ENCODE measurements around the gene FHIP1A. TPM values are rescaled to one million over a fixed set of nuclear protein-coding genes. Genes with fewer than 3 reads are reported as not detected.

Gene FHIP1A
- total and polyA plus RNA-seq, 4 donors = 0.50 to 3.8 (median 1.0) TPM

DNA sequence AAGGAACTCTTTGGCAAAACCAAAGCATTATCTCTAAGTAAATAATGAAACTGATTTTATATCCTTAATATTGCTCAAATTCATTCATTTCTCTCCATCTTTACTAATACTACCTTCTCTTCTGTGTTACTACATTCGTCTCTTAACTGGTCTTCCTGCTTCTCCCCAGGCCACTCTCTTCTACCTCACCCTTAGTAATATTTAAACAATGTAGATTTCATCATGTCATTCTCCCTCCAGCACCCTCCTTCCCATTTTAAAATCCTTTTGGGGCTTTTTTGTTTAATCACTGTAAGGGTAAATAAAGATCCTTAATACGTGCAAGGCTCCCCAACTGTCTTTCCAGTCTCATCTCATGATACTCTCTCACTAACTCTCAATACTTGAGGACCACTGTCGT, 19.4 kb downstream of the FHIP1A start:
- TF ChIP-seq JUND (IDR thresholded peaks at IDR 0.05) (no peak), HNF4A (conservative IDR thresholded peaks at IDR 0.05) (no peak), HNF4G (IDR thresholded peaks at IDR 0.05) (no peak), NR2F2 (IDR thresholded peaks at IDR 0.05) (no peak), RAD21 (IDR thresholded peaks at IDR 0.05) (no peak), SP1 (IDR thresholded peaks at IDR 0.05) (no peak), EGR1 (IDR thresholded peaks at IDR 0.05; ENCODE audit: low read depth in 2 of 2) (no peak), FOXA1 (IDR thresholded peaks at IDR 0.05) (no peak), FOXA2 (IDR thresholded peaks at IDR 0.05) (no peak), TAF1 (conservative IDR thresholded peaks at IDR 0.05) (no peak), RXRA (IDR thresholded peaks at IDR 0.05) (no peak)
- TF ChIP-seq, protein P1, sequence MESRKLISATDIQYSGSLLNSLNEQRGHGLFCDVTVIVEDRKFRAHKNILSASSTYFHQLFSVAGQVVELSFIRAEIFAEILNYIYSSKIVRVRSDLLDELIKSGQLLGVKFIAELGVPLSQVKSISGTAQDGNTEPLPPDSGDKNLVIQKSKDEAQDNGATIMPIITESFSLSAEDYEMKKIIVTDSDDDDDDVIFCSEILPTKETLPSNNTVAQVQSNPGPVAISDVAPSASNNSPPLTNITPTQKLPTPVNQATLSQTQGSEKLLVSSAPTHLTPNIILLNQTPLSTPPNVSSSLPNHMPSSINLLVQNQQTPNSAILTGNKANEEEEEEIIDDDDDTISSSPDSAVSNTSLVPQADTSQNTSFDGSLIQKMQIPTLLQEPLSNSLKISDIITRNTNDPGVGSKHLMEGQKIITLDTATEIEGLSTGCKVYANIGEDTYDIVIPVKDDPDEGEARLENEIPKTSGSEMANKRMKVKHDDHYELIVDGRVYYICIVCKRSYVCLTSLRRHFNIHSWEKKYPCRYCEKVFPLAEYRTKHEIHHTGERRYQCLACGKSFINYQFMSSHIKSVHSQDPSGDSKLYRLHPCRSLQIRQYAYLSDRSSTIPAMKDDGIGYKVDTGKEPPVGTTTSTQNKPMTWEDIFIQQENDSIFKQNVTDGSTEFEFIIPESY (IDR thresholded peaks at IDR 0.05) = no peak
- TF ChIP-seq, protein P2, sequence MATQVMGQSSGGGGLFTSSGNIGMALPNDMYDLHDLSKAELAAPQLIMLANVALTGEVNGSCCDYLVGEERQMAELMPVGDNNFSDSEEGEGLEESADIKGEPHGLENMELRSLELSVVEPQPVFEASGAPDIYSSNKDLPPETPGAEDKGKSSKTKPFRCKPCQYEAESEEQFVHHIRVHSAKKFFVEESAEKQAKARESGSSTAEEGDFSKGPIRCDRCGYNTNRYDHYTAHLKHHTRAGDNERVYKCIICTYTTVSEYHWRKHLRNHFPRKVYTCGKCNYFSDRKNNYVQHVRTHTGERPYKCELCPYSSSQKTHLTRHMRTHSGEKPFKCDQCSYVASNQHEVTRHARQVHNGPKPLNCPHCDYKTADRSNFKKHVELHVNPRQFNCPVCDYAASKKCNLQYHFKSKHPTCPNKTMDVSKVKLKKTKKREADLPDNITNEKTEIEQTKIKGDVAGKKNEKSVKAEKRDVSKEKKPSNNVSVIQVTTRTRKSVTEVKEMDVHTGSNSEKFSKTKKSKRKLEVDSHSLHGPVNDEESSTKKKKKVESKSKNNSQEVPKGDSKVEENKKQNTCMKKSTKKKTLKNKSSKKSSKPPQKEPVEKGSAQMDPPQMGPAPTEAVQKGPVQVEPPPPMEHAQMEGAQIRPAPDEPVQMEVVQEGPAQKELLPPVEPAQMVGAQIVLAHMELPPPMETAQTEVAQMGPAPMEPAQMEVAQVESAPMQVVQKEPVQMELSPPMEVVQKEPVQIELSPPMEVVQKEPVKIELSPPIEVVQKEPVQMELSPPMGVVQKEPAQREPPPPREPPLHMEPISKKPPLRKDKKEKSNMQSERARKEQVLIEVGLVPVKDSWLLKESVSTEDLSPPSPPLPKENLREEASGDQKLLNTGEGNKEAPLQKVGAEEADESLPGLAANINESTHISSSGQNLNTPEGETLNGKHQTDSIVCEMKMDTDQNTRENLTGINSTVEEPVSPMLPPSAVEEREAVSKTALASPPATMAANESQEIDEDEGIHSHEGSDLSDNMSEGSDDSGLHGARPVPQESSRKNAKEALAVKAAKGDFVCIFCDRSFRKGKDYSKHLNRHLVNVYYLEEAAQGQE (IDR thresholded peaks at IDR 0.05) = no peak
- no peak for DNase-seq (ENCODE audit: low spot score)
- Histone ChIP-seq H3K27me3 (ENCODE audit: control insufficient read depth in 4 of 4, insufficient read depth in 4 of 4, low read length in 3 of 4) (no peaks in the 10 kb centered on the region), H3K4me3 (ENCODE audit: low read depth in 1 of 3, low read length in 3 of 3) (no peak overlapping the region), H3K4me1 (ENCODE audit: control insufficient read depth in 4 of 4, insufficient read depth in 4 of 4, low read length in 3 of 4) (peaks cover 0 to 5% (median under 1%) of the 10 kb centered on the region in 4 donors), H3K9me3 (ENCODE audit: control insufficient read depth in 4 of 4, low read length in 3 of 4) (no peaks in the 10 kb centered on the region), H3K9ac (ENCODE audit: low read depth in 1 of 2, low read length in 2 of 2) (no peak overlapping the region), H3K27ac (ENCODE audit: low read depth in 1 of 2, low read length in 2 of 2) (no peak overlapping the region), H3K36me3 (ENCODE audit: control insufficient read depth in 4 of 4, insufficient read depth in 3 of 4, low read depth in 1 of 4, low read length in 3 of 4) (no peaks in the 10 kb centered on the region)
- WGBS = 92% methylated on average over 3 of the region's 3 CpGs

DNA sequence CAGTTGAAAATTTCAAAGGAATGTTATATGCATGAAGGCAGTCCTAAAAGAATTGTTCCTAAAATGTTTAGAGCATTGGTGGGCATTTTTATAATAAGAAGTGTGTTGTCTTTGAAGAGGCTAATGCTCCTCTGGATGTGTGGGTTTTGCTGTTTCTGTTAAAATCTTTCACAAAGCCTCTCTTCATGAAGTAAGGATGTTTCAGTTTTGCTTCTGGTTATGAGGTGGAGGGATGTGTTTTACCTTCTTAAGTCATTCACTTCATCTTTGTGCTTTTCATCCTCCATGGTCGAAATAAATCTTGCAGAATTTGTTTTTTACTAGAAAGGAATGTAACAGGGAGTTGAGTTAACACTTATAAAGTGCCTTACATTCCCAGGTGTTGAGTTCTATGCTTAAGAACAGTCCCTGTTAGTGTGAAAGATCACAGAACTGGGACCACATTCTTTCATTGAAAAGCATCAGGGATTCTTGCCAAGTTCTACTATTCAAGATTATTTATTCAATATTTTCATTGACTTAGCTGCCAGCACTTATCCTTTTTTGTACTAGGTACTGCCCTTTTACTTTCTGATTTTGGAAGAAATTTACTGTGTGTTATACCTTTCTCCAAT, 21.1 kb downstream of the FHIP1A start:
- no peaks in the 10 kb centered on the region for H3K27me3 ChIP-seq (ENCODE audit: control insufficient read depth in 4 of 4, insufficient read depth in 4 of 4, low read length in 3 of 4)
- WGBS = 77% methylated on average over 1 of the region's 1 CpG
- H3K4me3 ChIP-seq (ENCODE audit: low read depth in 1 of 3, low read length in 3 of 3) = no peak overlapping the region
- no peak overlapping the region for H3K9ac ChIP-seq (ENCODE audit: low read depth in 1 of 2, low read length in 2 of 2)
- no peak for TF ChIP-seq SP1 (IDR thresholded peaks at IDR 0.05)
- TF ChIP-seq, protein P2 (IDR thresholded peaks at IDR 0.05) = no peak
- no peak for TF ChIP-seq RAD21 (IDR thresholded peaks at IDR 0.05)
- TF ChIP-seq, protein P3, sequence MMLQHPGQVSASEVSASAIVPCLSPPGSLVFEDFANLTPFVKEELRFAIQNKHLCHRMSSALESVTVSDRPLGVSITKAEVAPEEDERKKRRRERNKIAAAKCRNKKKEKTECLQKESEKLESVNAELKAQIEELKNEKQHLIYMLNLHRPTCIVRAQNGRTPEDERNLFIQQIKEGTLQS (IDR thresholded peaks at IDR 0.05) = no peak
- TF ChIP-seq, protein P4, sequence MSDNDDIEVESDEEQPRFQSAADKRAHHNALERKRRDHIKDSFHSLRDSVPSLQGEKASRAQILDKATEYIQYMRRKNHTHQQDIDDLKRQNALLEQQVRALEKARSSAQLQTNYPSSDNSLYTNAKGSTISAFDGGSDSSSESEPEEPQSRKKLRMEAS (IDR thresholded peaks at IDR 0.05) = no peak
- no peak for TF ChIP-seq EGR1 (IDR thresholded peaks at IDR 0.05; ENCODE audit: low read depth in 2 of 2)
- TF ChIP-seq, protein P5, sequence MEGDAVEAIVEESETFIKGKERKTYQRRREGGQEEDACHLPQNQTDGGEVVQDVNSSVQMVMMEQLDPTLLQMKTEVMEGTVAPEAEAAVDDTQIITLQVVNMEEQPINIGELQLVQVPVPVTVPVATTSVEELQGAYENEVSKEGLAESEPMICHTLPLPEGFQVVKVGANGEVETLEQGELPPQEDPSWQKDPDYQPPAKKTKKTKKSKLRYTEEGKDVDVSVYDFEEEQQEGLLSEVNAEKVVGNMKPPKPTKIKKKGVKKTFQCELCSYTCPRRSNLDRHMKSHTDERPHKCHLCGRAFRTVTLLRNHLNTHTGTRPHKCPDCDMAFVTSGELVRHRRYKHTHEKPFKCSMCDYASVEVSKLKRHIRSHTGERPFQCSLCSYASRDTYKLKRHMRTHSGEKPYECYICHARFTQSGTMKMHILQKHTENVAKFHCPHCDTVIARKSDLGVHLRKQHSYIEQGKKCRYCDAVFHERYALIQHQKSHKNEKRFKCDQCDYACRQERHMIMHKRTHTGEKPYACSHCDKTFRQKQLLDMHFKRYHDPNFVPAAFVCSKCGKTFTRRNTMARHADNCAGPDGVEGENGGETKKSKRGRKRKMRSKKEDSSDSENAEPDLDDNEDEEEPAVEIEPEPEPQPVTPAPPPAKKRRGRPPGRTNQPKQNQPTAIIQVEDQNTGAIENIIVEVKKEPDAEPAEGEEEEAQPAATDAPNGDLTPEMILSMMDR (IDR thresholded peaks at IDR 0.05; ENCODE audit: low read depth, low read length, missing input control) = no peak
- TF ChIP-seq HNF4A (conservative IDR thresholded peaks at IDR 0.05) = no peak
- no peak for TF ChIP-seq YY1 (IDR thresholded peaks at IDR 0.05)
- no peak for TF ChIP-seq FOXA2 (IDR thresholded peaks at IDR 0.05)
- no peak for TF ChIP-seq NR2F2 (IDR thresholded peaks at IDR 0.05)
- TF ChIP-seq HNF4G (IDR thresholded peaks at IDR 0.05) = no peak
- no peak for TF ChIP-seq RXRA (IDR thresholded peaks at IDR 0.05)
- no peaks in the 10 kb centered on the region for H3K9me3 ChIP-seq (ENCODE audit: control insufficient read depth in 4 of 4, low read length in 3 of 4)
- no peaks in the 10 kb centered on the region for H3K36me3 ChIP-seq (ENCODE audit: control insufficient read depth in 4 of 4, insufficient read depth in 3 of 4, low read depth in 1 of 4, low read length in 3 of 4)
- DNase-seq (ENCODE audit: low spot score) = no peak
- no peak overlapping the region for H3K27ac ChIP-seq (ENCODE audit: low read depth in 1 of 2, low read length in 2 of 2)
- peaks cover 0 to 5% (median 2%) of the 10 kb centered on the region in 4 donors for H3K4me1 ChIP-seq (ENCODE audit: control insufficient read depth in 4 of 4, insufficient read depth in 4 of 4, low read length in 3 of 4)
